ENCODE data around the gene PLEK2. TPM values are rescaled to one million over a fixed set of nuclear protein-coding genes. Genes with fewer than 3 reads are reported as not detected.

PLEK2 gene
- total and polyA plus RNA-seq, 2 of the 13 experiments (the other 11 are each of a cell fraction or from before 2014, with no cell fraction given), result 0.26 to 1.5 TPM

GRCh38 chr14:67359775-67360469, 52.0 kb downstream of the PLEK2 start, which contains the start of the genes ATP6V1D and EIF2S1 (continued):
- no peak for TF ChIP-seq ZNF850 (CRISPR knock-in tag; conservative IDR thresholded peaks at IDR 0.05)
- TF ChIP-seq SP140L (CRISPR knock-in tag; IDR thresholded peaks at IDR 0.05; ENCODE audit: borderline replicate concordance), result no peak
- no peak for TF ChIP-seq GRHL1 (CRISPR knock-in tag; conservative IDR thresholded peaks at IDR 0.05)
- no peak; the same call in 1 of the 2 replicates for TF ChIP-seq ZNF639 (CRISPR knock-in tag; conservative IDR thresholded peaks at IDR 0.05)
- TF ChIP-seq ZBTB44 (CRISPR knock-in tag; IDR thresholded peaks at IDR 0.05), result no peak; the same call in 1 of the 2 replicates
- TF ChIP-seq PAX8 (CRISPR knock-in tag; IDR thresholded peaks at IDR 0.05; ENCODE audit: borderline replicate concordance), result no peak
- peak; percentile 61; the same call in 1 of the 2 replicates for TF ChIP-seq GMEB2 (CRISPR knock-in tag; IDR thresholded peaks at IDR 0.05; ENCODE audit: low read depth)
- peak; percentile 75 for TF ChIP-seq RFX5 (IDR thresholded peaks at IDR 0.05; ENCODE audit: low read depth, low read length)
- no peak for TF ChIP-seq MATR3 (CRISPR knock-in tag; IDR thresholded peaks at IDR 0.05)
- TF ChIP-seq SALL1 (CRISPR knock-in tag; IDR thresholded peaks at IDR 0.05), result peak; percentile 58
- TF ChIP-seq ZFP36L2 (CRISPR knock-in tag; IDR thresholded peaks at IDR 0.05), result no peak
- peak; percentile 80 for TF ChIP-seq SIX1 (CRISPR knock-in tag; IDR thresholded peaks at IDR 0.05; ENCODE audit: borderline replicate concordance)
- no peak; the same call in 1 of the 2 replicates for TF ChIP-seq NFKBIZ (CRISPR knock-in tag; IDR thresholded peaks at IDR 0.05)
- no peak for TF ChIP-seq ZSCAN12 (CRISPR knock-in tag; IDR thresholded peaks at IDR 0.05)
- peak; percentile 32 for TF ChIP-seq ARID3A (IDR thresholded peaks at IDR 0.05; ENCODE audit: low read depth, low read length)
- TF ChIP-seq MLLT10 (CRISPR knock-in tag; IDR thresholded peaks at IDR 0.05), result no peak
- no peak for TF ChIP-seq PBX3 (CRISPR knock-in tag; IDR thresholded peaks at IDR 0.05; ENCODE audit: borderline replicate concordance)
- TF ChIP-seq ZNF879 (CRISPR knock-in tag; IDR thresholded peaks at IDR 0.05), result 0 out of 2 replicates have a peak, but pooled peaks have one; percentile 18
- peak; percentile 88; the same call in 2 of the 3 replicates for TF ChIP-seq MXI1 (IDR thresholded peaks at IDR 0.05; ENCODE audit: borderline replicate concordance, low read depth, low read length)
